ENCODE results near the gene IPPK.

DNA sequence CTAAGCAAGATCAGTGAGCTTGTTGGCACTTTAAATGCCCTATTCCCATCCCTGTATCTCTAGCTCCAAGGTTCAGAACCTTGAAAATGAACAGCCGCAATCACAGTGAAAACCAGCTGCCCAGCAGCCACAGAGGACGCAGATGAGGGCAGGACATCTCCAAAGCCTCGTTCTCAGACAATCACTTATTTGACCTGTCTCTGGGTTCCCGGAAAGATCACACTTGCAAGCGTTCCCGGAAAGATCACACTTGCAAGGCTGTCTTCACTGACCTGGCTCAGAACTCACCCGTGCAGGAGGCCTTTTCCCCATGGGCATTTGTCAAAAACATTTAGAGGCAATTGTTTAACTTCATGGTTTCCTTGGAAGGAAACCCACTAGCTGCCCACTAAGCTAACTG, 25.7 kb downstream of the IPPK start:
- TF ChIP-seq EZH2phosphoT487 (IDR thresholded peaks at IDR 0.05; ENCODE audit: insufficient read depth, low read depth), result no peak
- TF ChIP-seq EZH2 (IDR thresholded peaks at IDR 0.05; ENCODE audit: insufficient read depth, poor library complexity, severe bottlenecking), result no peak

Data from GM23248 (cell line).